Nephron (organoid): ENCODE results near the gene CEP152.
"Not testable (repeated sequence)": the region's sequence is repeated elsewhere in the genome, so short reads cannot be mapped to it uniquely, and the experiment has no call there.

ENCODE experiments used
- H3K27ac Mint-ChIP-seq, 3 experiments: 2 replicates each; pipeline ENCODE4 v1.8.0; 2020; ENCODE audit warnings: mixed read lengths in 3 of 3, mild to moderate bottlenecking in 2 of 3, moderate library complexity in 1 of 3
- H3K27me3 Mint-ChIP-seq: 2 replicates; pipeline ENCODE4 v1.8.0; 2021; ENCODE audit warnings: low read depth, mild to moderate bottlenecking, moderate library complexity, mixed read lengths
- H3K36me3 Mint-ChIP-seq: 2 replicates; pipeline ENCODE4 v1.8.0; 2020; ENCODE audit warnings: low read depth, mixed read lengths
- H3K4me1 Mint-ChIP-seq: 2 replicates; pipeline ENCODE4 v1.8.0; 2020; ENCODE audit warnings: mixed read lengths
- H3K4me3 Mint-ChIP-seq, 3 experiments: 2 replicates each; pipeline ENCODE4 v1.8.0; 2020; ENCODE audit warnings: mild to moderate bottlenecking in 3 of 3, mixed read lengths in 3 of 3, moderate library complexity in 2 of 3
- H3K9me3 Mint-ChIP-seq: 2 replicates; pipeline ENCODE4 v1.8.0; 2020; ENCODE audit warnings: mixed read lengths
- TF ChIP-seq, protein P1 (sequence below), 3 experiments: fragments of 200-600 bp; sonication (generic); IDR thresholded peaks; one replicate each; pipeline ENCODE4 v1.5.0; 2021; ENCODE audit warnings: antibody characterized with exemption in 3 of 3; ENCODE audit not compliant: unreplicated experiment in 3 of 3

Gene CEP152

DNA sequence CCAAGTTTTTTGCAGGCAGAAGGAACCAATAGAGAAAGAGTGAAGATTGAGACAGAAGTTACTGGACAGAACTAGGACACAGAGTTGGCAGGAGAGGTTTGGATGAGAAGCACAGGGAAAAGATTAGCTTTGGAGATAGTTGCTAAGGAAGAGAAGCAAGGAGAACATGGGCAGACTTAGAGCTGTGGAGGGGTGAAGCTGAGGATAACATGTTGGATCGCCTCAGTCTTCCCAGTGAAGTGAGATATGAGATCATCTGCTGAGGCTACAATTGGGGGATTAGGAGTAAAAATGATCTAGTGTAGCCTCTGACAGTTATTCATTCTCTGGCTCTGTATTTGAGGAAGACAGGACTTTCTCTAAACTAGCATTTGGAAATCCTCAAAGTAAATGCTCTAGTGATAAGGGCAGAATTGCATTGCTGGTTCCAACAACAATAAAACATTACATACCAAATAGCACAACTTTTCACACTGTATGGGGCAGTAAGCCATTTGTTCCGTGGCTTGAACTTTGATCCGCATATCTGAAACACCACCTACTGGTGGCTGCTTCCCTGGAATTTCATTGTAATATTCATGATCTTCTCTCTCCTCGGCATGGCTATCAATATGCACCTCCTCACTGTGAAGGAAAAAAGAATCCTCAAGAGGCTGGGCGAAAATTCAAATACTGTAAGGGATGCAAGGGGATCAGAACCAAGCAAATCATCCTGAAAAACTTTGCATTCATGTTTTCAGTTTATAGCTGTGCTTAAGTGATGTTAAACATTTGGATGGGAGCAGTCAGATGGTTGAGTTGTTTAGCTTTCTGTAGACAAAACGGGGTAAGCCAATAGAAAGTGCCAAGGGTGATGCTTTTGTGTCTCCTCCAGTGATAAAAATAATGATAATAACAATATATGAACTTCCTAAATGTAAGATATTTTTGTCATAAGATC, 44.9 kb upstream of the CEP152 start:
- Mint-ChIP-seq H3K4me3 (peak overlapping the region in 2 of 3 experiments; percentile 2 to 11), H3K36me3 (no peaks in the 10 kb centered on the region), H3K27me3 (no peaks in the 10 kb centered on the region), H3K9me3 (peaks cover 5% of the 10 kb centered on the region), H3K4me1 (peaks cover 35% of the 10 kb centered on the region), H3K27ac (peak overlapping the region; percentile 42 to 89 (median 72))
- TF ChIP-seq, protein P1, sequence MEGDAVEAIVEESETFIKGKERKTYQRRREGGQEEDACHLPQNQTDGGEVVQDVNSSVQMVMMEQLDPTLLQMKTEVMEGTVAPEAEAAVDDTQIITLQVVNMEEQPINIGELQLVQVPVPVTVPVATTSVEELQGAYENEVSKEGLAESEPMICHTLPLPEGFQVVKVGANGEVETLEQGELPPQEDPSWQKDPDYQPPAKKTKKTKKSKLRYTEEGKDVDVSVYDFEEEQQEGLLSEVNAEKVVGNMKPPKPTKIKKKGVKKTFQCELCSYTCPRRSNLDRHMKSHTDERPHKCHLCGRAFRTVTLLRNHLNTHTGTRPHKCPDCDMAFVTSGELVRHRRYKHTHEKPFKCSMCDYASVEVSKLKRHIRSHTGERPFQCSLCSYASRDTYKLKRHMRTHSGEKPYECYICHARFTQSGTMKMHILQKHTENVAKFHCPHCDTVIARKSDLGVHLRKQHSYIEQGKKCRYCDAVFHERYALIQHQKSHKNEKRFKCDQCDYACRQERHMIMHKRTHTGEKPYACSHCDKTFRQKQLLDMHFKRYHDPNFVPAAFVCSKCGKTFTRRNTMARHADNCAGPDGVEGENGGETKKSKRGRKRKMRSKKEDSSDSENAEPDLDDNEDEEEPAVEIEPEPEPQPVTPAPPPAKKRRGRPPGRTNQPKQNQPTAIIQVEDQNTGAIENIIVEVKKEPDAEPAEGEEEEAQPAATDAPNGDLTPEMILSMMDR (IDR thresholded peaks at IDR 0.05; ENCODE audit: unreplicated experiment in 3 of 3) = peak; percentile 40 to 52 (median 50)

- not testable (repeated sequence) for H3K9me3 Mint-ChIP-seq, H3K27me3 Mint-ChIP-seq, H3K36me3 Mint-ChIP-seq, H3K4me3 Mint-ChIP-seq
- peak overlapping the region in 1 of 3 experiments; percentile 30 for H3K27ac Mint-ChIP-seq
- H3K4me1 Mint-ChIP-seq = peaks cover 35% of the 10 kb centered on the region
These were observed 43.6 kb upstream of the CEP152 start for GRCh38 chr15:48854434-48854833.

DNA sequence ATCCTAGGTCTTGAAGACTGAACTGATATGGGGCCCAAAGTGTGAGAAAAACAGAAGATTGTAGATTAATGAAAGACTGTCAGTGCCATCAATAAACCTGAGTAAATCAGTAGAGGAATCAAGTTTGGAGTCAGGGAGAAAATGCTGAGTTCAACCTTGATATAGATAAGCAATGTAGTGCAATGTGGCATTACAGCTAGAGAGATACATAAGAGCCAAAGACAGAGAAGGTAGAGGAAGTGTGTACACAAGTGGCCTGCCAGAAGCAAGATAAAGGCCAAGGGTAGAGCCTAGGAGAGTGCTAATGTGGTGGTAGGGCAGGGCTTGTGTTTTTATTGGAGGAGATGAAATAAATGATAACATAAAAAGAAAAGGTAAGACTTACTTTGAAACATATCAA, 41.1 kb upstream of the CEP152 start:
- TF ChIP-seq, protein P1 (IDR thresholded peaks at IDR 0.05; ENCODE audit: unreplicated experiment in 3 of 3) = no peak
- no peaks in the 10 kb centered on the region for H3K27me3 Mint-ChIP-seq

DNA sequence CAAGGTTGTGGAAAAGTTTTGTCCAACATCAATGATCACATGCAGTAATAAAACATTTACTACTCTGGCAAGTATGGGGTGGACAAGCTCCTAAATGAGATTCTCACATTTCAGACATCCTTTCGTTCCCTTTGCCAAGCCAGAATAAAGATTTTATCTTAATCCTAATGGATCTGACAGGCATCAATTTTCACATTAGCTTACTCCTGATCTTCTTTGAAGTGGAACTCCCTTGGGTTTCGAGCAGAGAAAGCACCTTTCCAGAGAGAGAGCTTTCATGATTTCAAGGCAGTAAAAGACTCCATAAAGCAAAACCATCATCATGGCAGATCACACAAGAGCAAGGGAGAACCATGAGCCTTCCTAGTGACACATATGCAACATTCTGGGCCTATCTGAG, 39.8 kb upstream of the CEP152 start:
- H3K9me3 Mint-ChIP-seq = peaks cover 5% of the 10 kb centered on the region

More for the DNA sequence above, 41.1 kb upstream of the CEP152 start:
- Mint-ChIP-seq H3K4me1 (peaks cover 20% of the 10 kb centered on the region), H3K27ac (no peak overlapping the region), H3K9me3 (peaks cover 5% of the 10 kb centered on the region), H3K4me3 (no peak overlapping the region), H3K36me3 (no peaks in the 10 kb centered on the region)

DNA sequence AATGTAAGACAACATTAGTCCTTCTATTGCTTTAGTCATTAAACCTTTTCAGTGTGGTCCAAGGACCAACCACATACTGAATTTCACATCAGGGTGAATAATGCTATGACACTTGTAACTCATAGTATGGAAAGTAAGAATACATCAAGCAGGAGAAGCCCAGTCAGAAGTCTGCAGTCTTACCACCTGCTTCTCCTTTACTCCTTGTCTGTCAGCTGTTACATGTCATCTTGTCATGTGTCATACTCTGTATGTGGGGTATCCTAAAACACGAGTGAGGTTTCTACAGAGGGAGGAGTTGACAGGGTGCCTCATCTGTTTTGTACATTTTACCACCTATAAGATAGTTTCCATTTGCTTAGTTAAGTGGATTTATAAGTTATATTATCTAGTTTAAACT, 34.3 kb upstream of the CEP152 start:
- H3K27ac Mint-ChIP-seq = no peak overlapping the region
- peaks cover 4% of the 10 kb centered on the region for H3K9me3 Mint-ChIP-seq
- TF ChIP-seq, protein P1 (IDR thresholded peaks at IDR 0.05; ENCODE audit: unreplicated experiment in 3 of 3) = no peak

More for the DNA sequence above, 39.8 kb upstream of the CEP152 start:
- no peak overlapping the region for H3K27ac Mint-ChIP-seq
- H3K4me1 Mint-ChIP-seq = peaks cover 7% of the 10 kb centered on the region
- H3K4me3 Mint-ChIP-seq = no peak overlapping the region
- TF ChIP-seq, protein P1 (IDR thresholded peaks at IDR 0.05; ENCODE audit: unreplicated experiment in 3 of 3) = no peak
- H3K36me3 Mint-ChIP-seq = no peaks in the 10 kb centered on the region
- H3K27me3 Mint-ChIP-seq = no peaks in the 10 kb centered on the region

DNA sequence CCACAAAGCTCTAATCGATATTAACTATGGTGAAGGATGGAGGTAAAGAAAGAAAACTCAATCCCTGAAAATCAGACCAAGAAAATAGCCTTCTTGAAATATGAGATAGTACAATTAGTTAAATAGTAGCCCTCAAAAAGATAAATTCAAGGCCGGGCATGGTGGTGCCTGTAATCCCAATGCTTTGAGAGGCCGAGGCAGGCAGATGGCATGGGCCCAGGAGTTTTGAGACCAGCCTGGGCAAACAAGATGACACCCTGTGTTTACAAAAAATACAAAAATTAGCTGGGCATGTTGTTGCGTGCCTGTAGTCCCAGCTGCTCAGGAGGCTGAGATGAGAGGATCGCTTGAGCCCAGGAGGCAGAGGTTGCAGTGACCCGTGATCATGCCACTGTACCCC, 31.6 kb upstream of the CEP152 start:
- TF ChIP-seq, protein P1 (IDR thresholded peaks at IDR 0.05; ENCODE audit: unreplicated experiment in 3 of 3) = no peak
- peaks cover 4% of the 10 kb centered on the region for H3K9me3 Mint-ChIP-seq
- no peaks in the 10 kb centered on the region for H3K4me1 Mint-ChIP-seq
- no peak overlapping the region for H3K27ac Mint-ChIP-seq
- H3K27me3 Mint-ChIP-seq = no peaks in the 10 kb centered on the region
- H3K36me3 Mint-ChIP-seq = no peaks in the 10 kb centered on the region
- no peak overlapping the region for H3K4me3 Mint-ChIP-seq

More for the DNA sequence above, 34.3 kb upstream of the CEP152 start:
- Mint-ChIP-seq H3K27me3 (no peaks in the 10 kb centered on the region), H3K36me3 (no peaks in the 10 kb centered on the region), H3K4me1 (no peaks in the 10 kb centered on the region), H3K4me3 (no peak overlapping the region)
